Liver (tissue), 9 donors: ENCODE data around the gene DUOXA1. TPM values are rescaled to one million over a fixed set of nuclear protein-coding genes. Genes with fewer than 3 reads are reported as not detected.

Source experiments
- DNase-seq: peaks from one replicate; pipeline ENCODE4 v3.0.0-alpha.2; 2017; ENCODE audit warnings: low spot score
- H3K27ac ChIP-seq, 2 donors: one replicate each; pipeline ENCODE4 v1.7.0; 2013; ENCODE audit warnings: inconsistent platforms in 2 of 2, low read length in 2 of 2, control low read depth in 1 of 2, low read depth in 1 of 2, mild to moderate bottlenecking in 1 of 2
- H3K27me3 ChIP-seq, 4 donors: one replicate each; pipeline versions ENCODE4 v1.6.1 to v1.7.0; 2013; ENCODE audit warnings: low read length in 3 of 4, inconsistent platforms in 1 of 4, mild to moderate bottlenecking in 1 of 4, moderate library complexity in 1 of 4; ENCODE audit not compliant: control insufficient read depth in 4 of 4, insufficient read depth in 4 of 4
- H3K36me3 ChIP-seq, 4 donors: one replicate each; pipeline versions ENCODE4 v1.6.1 to v1.7.0; 2013; ENCODE audit warnings: low read length in 3 of 4, mild to moderate bottlenecking in 3 of 4, low read depth in 1 of 4, moderate library complexity in 1 of 4; ENCODE audit not compliant: control insufficient read depth in 4 of 4, insufficient read depth in 3 of 4
- H3K4me1 ChIP-seq, 4 donors: one replicate each; pipeline versions ENCODE4 v1.6.1 to v1.7.0; 2013; ENCODE audit warnings: low read length in 3 of 4, mild to moderate bottlenecking in 3 of 4, moderate library complexity in 1 of 4; ENCODE audit not compliant: control insufficient read depth in 4 of 4, insufficient read depth in 4 of 4
- H3K4me3 ChIP-seq, 3 donors: one replicate each; pipeline versions ENCODE4 v1.6.1 to v1.7.0; 2013; ENCODE audit warnings: low read length in 3 of 3, control low read depth in 1 of 3, low read depth in 1 of 3, mild to moderate bottlenecking in 1 of 3
- H3K9ac ChIP-seq, 2 donors: one replicate each; pipeline ENCODE4 v1.7.0; 2013; ENCODE audit warnings: low read length in 2 of 2, mild to moderate bottlenecking in 2 of 2, moderate library complexity in 2 of 2, control low read depth in 1 of 2, low read depth in 1 of 2
- H3K9me3 ChIP-seq, 4 donors: one replicate each; pipeline versions ENCODE4 v1.6.1 to v1.7.0; 2013; ENCODE audit warnings: low read length in 3 of 4; ENCODE audit not compliant: control insufficient read depth in 4 of 4
- ATF3 ChIP-seq: IDR thresholded peaks from 2 replicates; pipeline ENCODE4 v1.6.1; 2016; ENCODE audit warnings: antibody characterized with exemption
- CTCF ChIP-seq: fragments of 150-350 bp; IDR thresholded peaks from 2 replicates; pipeline ENCODE4 v1.5.1; 2017; ENCODE audit warnings: improper control_type of control experiment, low read depth, low read length; ENCODE audit not compliant: missing input control
- EGR1 ChIP-seq, 2 donors: IDR thresholded peaks; 2 replicates each; pipeline ENCODE4 v1.6.1; 2016 to 2018; ENCODE audit warnings: antibody characterized with exemption in 2 of 2, low read depth in 2 of 2
- FOXA1 ChIP-seq: IDR thresholded peaks from 2 replicates; pipeline ENCODE4 v1.6.1; 2016; ENCODE audit warnings: antibody characterized with exemption
- FOXA2 ChIP-seq: IDR thresholded peaks from 2 replicates; pipeline ENCODE4 v1.6.1; 2016; ENCODE audit warnings: antibody characterized with exemption
- JUND ChIP-seq, 2 donors: IDR thresholded peaks; 2 replicates each; pipeline ENCODE4 v1.6.1; 2016; ENCODE audit warnings: antibody characterized with exemption in 2 of 2
- MAX ChIP-seq: IDR thresholded peaks from 2 replicates; pipeline ENCODE4 v1.6.1; 2016; ENCODE audit warnings: antibody characterized with exemption
- TAF1 ChIP-seq: conservative IDR thresholded peaks from 2 replicates; pipeline ENCODE4 v1.6.1; 2016; ENCODE audit warnings: antibody characterized with exemption, mild to moderate bottlenecking
- YY1 ChIP-seq: IDR thresholded peaks from 2 replicates; pipeline ENCODE4 v1.6.1; 2016; ENCODE audit warnings: antibody characterized with exemption, mild to moderate bottlenecking
- ZBTB33 ChIP-seq: IDR thresholded peaks from 2 replicates; pipeline ENCODE4 v1.6.1; 2016; ENCODE audit warnings: antibody characterized with exemption
- WGBS: extraction: QIAGEN DNeasy Blood & Tissue Kit; methylation state at CpG from one replicate; pipeline ENCODE4 v1.1.7; 2013; 5-methylcytosine and 5-hydroxymethylcytosine counted together
- polyA plus RNA-seq, 2 donors: library from polyadenylated mRNA; stranded (reverse) in 1 of 2; unstranded in 1 of 2; fragments of 200-250 nt in 1 of 2; fragments of >200 nt in 1 of 2; fragmentation: Nextera tagmentation in 1 of 2; extraction: Ambion mirVana in 1 of 2; gene quantifications; one replicate each; pipeline versions ENCODE4 v1.2.1 to v1.2.3, GENCODE V29; 2013 to 2015
- total RNA-seq, 2 donors: library from RNA; depleted of rRNA; stranded (reverse); fragments of >200 nt; gene quantifications; one replicate each; pipeline ENCODE4 v1.2.3, GENCODE V29; 2014
- donor health status: healthy.
- donor health status: healthy.
- donor health status: healthy.
- donor health status: healthy.
- donor health status: healthy.

DUOXA1 gene
- total and polyA plus RNA-seq, 4 donors = 0.02 TPM; not detected in 3

GRCh38 chr15:45174069-45174468 lies 44.4 kb upstream of the DUOXA1 start:
- TF ChIP-seq ZBTB33 (no peak), ATF3 (no peak), CTCF (no peak), JUND (IDR thresholded peaks at IDR 0.05) (no peak), YY1 (no peak), FOXA2 (no peak), TAF1 (no peak)
- Histone ChIP-seq H3K4me1 (no peaks in the 10 kb centered on the region), H3K27ac (no peak overlapping the region), H3K9me3 (no peaks in the 10 kb centered on the region), H3K27me3 (no peaks in the 10 kb centered on the region), H3K9ac (no peak overlapping the region), H3K4me3 (no peak overlapping the region), H3K36me3 (peaks cover 4 to 23% (median 5%) of the 10 kb centered on the region in 4 donors)
- whole genome bisulfite sequencing = 81% methylated on average over 6 of the region's 6 CpGs
- no peak for DNase-seq

- peaks cover 0 to 3% (median under 1%) of the 10 kb centered on the region in 4 donors for H3K4me1 ChIP-seq
- DNase-seq = no peak
- H3K36me3 ChIP-seq = peaks cover 4 to 23% (median 5%) of the 10 kb centered on the region in 4 donors
- TF ChIP-seq ZBTB33 (no peak), FOXA2 (no peak), JUND (IDR thresholded peaks at IDR 0.05) (no peak), MAX (no peak), TAF1 (no peak), FOXA1 (no peak), EGR1 (IDR thresholded peaks at IDR 0.05; ENCODE audit: low read depth in 2 of 2) (no peak)
- H3K27me3 ChIP-seq = no peaks in the 10 kb centered on the region
- no peak overlapping the region for H3K9ac ChIP-seq
- H3K9me3 ChIP-seq = no peaks in the 10 kb centered on the region
- H3K4me3 ChIP-seq = no peak overlapping the region
- WGBS = 97% methylated on average over 12 of the region's 12 CpGs
- no peak overlapping the region for H3K27ac ChIP-seq
Observed at GRCh38 chr15:45171912-45172311, 42.2 kb upstream of the DUOXA1 start.
